SK-N-SH treated with all-trans-retinoic acid at 6 μM for 48 hours (cell line): ENCODE measurements around the gene JSRP1.

ENCODE experiments used
- ATAC-seq: fragments of 200-7000 bp; cut with Tn5 transposase; 3 replicates; pipeline ENCODE4 v1.9.1; 2020; ENCODE audit warnings: mild to moderate bottlenecking, moderate library complexity
- ARNTL ChIP-seq: fragments of 450-650 bp; formaldehyde crosslinking; IDR thresholded peaks from 2 replicates; pipeline ENCODE4 v1.5.0; 2020; ENCODE audit warnings: low read depth, mild to moderate bottlenecking, moderate library complexity, borderline replicate concordance
- BACH2 ChIP-seq: fragments of 250-450 bp; sonication (Bioruptor Pico); IDR thresholded peaks from 2 replicates; pipeline ENCODE4 v1.9.0; 2021; ENCODE audit warnings: mild to moderate bottlenecking, borderline replicate concordance
- CSDC2 ChIP-seq: fragments of 250-450 bp; sonication (Bioruptor Pico); IDR thresholded peaks from 2 replicates; pipeline ENCODE4 v1.5.0; 2020; ENCODE audit warnings: mild to moderate bottlenecking, moderate library complexity
- ESRRG ChIP-seq: fragments of 250-450 bp; sonication (Bioruptor Pico); IDR thresholded peaks from 2 replicates; pipeline ENCODE4 v1.6.1; 2021; ENCODE audit warnings: mild to moderate bottlenecking
- ISL1 ChIP-seq: fragments of 250-450 bp; sonication (Bioruptor Pico); IDR thresholded peaks from 2 replicates; pipeline ENCODE4 v2.1.2; 2022; ENCODE audit warnings: mild to moderate bottlenecking, moderate library complexity
- PPARA ChIP-seq: fragments of 250-450 bp; sonication (Bioruptor Pico); IDR thresholded peaks from 2 replicates; pipeline ENCODE4 v1.5.0; 2020; ENCODE audit warnings: mild to moderate bottlenecking, borderline replicate concordance
- RARB ChIP-seq: fragments of 250-450 bp; sonication (Bioruptor Pico); IDR thresholded peaks from 2 replicates; pipeline ENCODE4 v1.8.0; 2021; ENCODE audit warnings: mild to moderate bottlenecking, moderate library complexity
- SNAI2 ChIP-seq: fragments of 250-450 bp; sonication (Bioruptor Pico); IDR thresholded peaks from 2 replicates; pipeline ENCODE4 v1.5.0; 2020; ENCODE audit warnings: mild to moderate bottlenecking, moderate library complexity
- TCF4 ChIP-seq: fragments of 250-450 bp; sonication (Bioruptor Pico); IDR thresholded peaks from 2 replicates; pipeline ENCODE4 v1.8.0; 2021; ENCODE audit warnings: mild to moderate bottlenecking, moderate library complexity, borderline replicate concordance
- TOX ChIP-seq: fragments of 250-450 bp; sonication (Bioruptor Pico); IDR thresholded peaks from 2 replicates; pipeline ENCODE4 v1.8.0; 2021; ENCODE audit warnings: mild to moderate bottlenecking, moderate library complexity, borderline replicate concordance
- ZC3H10 ChIP-seq: fragments of 250-450 bp; sonication (Bioruptor Pico); IDR thresholded peaks from 2 replicates; pipeline ENCODE4 v1.5.1; 2021; ENCODE audit warnings: mild to moderate bottlenecking, moderate library complexity
- ZFP3 ChIP-seq: fragments of 250-450 bp; sonication (Bioruptor Pico); IDR thresholded peaks from 2 replicates; pipeline ENCODE4 v1.5.0; 2020; ENCODE audit warnings: mild to moderate bottlenecking, moderate library complexity
- ZFP30 ChIP-seq: fragments of 450-650 bp; formaldehyde crosslinking; IDR thresholded peaks from 2 replicates; pipeline ENCODE4 v1.5.0; 2022; ENCODE audit warnings: mild to moderate bottlenecking, moderate library complexity
- ZNF565 ChIP-seq: fragments of 450-650 bp; formaldehyde crosslinking; conservative IDR thresholded peaks from 2 replicates; pipeline ENCODE4 v1.5.0; 2020; ENCODE audit warnings: low read depth, mild to moderate bottlenecking, moderate library complexity
- ZNF70 ChIP-seq: fragments of 450-650 bp; formaldehyde crosslinking; IDR thresholded peaks from 2 replicates; pipeline ENCODE4 v1.5.0; 2020; ENCODE audit warnings: mild to moderate bottlenecking, moderate library complexity
- ZNF8 ChIP-seq: fragments of 450-650 bp; formaldehyde crosslinking; IDR thresholded peaks from 2 replicates; pipeline ENCODE4 v1.5.0; 2020; ENCODE audit warnings: mild to moderate bottlenecking, moderate library complexity
- TF ChIP-seq, protein P1 (sequence below): fragments of 250-450 bp; sonication (Bioruptor Pico); IDR thresholded peaks from 2 replicates; pipeline ENCODE4 v1.5.0; 2020; ENCODE audit warnings: mild to moderate bottlenecking, moderate library complexity
- TF ChIP-seq, protein P2 (sequence below): fragments of 250-450 bp; sonication (Bioruptor Pico); IDR thresholded peaks from 2 replicates; pipeline ENCODE4 v1.5.1; 2020; ENCODE audit warnings: low read depth, mild to moderate bottlenecking, moderate library complexity
- TF ChIP-seq, protein P3 (sequence below): fragments of 250-450 bp; sonication (Bioruptor Pico); IDR thresholded peaks from 2 replicates; pipeline ENCODE4 v1.5.1; 2021; ENCODE audit warnings: mild to moderate bottlenecking, moderate library complexity
- TF ChIP-seq, protein P4 (sequence below): fragments of 250-450 bp; sonication (Bioruptor Pico); IDR thresholded peaks from 2 replicates; pipeline ENCODE4 v1.8.0; 2021; ENCODE audit warnings: low read depth, mild to moderate bottlenecking, moderate library complexity, borderline replicate concordance

JSRP1 gene

DNA sequence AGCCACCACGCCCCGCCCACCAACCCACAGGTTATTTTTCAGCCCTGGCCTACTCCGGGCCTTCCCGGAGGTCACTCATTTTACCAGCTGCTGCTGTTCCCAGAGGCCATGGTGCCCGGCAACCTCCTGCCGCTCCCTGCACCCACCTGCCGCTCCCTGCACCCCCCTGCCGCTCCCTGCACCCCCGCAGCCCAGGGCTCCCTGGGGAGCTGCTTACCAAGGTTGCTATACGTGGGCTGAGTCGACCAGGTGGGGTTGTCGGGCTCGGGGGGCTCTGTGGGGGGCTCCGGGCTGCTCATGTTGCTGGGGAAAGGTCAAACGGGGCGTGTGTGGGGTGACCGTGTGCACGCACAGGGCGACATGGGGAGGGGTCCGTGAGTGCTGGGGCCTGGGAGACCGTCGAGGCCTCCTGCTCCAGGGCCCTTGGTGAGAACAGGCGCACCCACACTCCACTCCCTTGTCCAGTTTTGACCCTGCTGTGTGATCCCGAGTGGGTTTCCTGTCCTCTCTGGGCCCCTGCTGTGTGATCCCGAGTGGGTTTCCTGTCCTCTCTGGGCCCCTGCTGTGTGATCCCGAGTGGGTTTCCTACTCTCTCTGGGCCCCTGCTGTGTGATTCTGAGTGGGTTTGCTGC is 24.5 kb upstream of the JSRP1 start (continued):
- no peak for TF ChIP-seq SNAI2 (CRISPR knock-in tag)
- TF ChIP-seq CSDC2 (CRISPR knock-in tag) = no peak
- TF ChIP-seq, protein P1, sequence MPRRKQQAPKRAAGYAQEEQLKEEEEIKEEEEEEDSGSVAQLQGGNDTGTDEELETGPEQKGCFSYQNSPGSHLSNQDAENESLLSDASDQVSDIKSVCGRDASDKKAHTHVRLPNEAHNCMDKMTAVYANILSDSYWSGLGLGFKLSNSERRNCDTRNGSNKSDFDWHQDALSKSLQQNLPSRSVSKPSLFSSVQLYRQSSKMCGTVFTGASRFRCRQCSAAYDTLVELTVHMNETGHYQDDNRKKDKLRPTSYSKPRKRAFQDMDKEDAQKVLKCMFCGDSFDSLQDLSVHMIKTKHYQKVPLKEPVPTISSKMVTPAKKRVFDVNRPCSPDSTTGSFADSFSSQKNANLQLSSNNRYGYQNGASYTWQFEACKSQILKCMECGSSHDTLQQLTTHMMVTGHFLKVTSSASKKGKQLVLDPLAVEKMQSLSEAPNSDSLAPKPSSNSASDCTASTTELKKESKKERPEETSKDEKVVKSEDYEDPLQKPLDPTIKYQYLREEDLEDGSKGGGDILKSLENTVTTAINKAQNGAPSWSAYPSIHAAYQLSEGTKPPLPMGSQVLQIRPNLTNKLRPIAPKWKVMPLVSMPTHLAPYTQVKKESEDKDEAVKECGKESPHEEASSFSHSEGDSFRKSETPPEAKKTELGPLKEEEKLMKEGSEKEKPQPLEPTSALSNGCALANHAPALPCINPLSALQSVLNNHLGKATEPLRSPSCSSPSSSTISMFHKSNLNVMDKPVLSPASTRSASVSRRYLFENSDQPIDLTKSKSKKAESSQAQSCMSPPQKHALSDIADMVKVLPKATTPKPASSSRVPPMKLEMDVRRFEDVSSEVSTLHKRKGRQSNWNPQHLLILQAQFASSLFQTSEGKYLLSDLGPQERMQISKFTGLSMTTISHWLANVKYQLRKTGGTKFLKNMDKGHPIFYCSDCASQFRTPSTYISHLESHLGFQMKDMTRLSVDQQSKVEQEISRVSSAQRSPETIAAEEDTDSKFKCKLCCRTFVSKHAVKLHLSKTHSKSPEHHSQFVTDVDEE (CRISPR knock-in tag) = no peak
- no peak for TF ChIP-seq BACH2 (CRISPR knock-in tag)
- TF ChIP-seq TCF4 = no peak
- no peak for TF ChIP-seq RARB
- TF ChIP-seq, protein P2, sequence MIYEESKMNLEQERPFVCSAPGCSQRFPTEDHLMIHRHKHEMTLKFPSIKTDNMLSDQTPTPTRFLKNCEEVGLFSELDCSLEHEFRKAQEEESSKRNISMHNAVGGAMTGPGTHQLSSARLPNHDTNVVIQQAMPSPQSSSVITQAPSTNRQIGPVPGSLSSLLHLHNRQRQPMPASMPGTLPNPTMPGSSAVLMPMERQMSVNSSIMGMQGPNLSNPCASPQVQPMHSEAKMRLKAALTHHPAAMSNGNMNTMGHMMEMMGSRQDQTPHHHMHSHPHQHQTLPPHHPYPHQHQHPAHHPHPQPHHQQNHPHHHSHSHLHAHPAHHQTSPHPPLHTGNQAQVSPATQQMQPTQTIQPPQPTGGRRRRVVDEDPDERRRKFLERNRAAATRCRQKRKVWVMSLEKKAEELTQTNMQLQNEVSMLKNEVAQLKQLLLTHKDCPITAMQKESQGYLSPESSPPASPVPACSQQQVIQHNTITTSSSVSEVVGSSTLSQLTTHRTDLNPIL (CRISPR knock-in tag) = no peak
- TF ChIP-seq ESRRG (CRISPR knock-in tag) = no peak

DNA sequence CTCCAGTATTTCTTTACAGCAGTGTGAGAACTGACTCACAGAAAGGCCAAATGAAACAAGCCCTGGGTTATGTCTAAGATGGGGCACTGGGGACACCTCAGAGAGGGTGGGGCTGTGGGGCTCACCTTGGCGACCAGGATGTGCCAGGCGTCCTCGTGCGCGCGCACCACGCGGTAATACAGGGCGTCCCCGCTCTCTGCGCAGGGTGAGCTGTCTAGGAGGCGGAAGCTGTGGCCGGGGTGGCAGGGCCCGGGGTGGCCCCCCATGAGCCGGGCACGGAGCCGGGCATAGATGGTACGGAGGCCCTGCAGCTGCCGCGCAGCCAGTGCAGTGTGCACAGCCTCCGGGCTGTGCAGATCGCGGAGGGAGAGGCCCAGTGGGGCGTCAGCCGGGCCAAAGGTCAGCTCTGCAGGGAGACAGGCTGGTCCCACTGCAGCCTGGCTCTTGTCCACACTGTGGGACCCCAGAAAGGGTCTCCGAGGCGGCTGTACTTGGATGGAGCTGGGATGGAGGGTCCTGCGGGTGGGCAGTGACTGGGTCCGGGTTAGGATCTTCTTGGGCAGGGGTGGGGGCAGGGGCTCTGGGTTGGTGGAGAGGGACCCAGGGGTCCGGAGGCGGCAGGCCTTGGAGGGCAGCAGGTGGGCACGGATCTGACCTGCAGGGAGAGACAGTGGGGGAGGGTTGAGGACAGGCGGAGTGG is 22.4 kb upstream of the JSRP1 start:
- no peak for ATAC-seq
- no peak for TF ChIP-seq PPARA (CRISPR knock-in tag)
- TF ChIP-seq, protein P3, sequence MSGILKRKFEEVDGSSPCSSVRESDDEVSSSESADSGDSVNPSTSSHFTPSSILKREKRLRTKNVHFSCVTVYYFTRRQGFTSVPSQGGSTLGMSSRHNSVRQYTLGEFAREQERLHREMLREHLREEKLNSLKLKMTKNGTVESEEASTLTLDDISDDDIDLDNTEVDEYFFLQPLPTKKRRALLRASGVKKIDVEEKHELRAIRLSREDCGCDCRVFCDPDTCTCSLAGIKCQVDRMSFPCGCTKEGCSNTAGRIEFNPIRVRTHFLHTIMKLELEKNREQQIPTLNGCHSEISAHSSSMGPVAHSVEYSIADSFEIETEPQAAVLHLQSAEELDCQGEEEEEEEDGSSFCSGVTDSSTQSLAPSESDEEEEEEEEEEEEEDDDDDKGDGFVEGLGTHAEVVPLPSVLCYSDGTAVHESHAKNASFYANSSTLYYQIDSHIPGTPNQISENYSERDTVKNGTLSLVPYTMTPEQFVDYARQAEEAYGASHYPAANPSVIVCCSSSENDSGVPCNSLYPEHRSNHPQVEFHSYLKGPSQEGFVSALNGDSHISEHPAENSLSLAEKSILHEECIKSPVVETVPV (CRISPR knock-in tag) = no peak
- TF ChIP-seq ZNF8 (CRISPR knock-in tag) = no peak
- no peak for TF ChIP-seq TCF4
- TF ChIP-seq, protein P1 (CRISPR knock-in tag) = no peak
- TF ChIP-seq ARNTL (CRISPR knock-in tag) = no peak

DNA sequence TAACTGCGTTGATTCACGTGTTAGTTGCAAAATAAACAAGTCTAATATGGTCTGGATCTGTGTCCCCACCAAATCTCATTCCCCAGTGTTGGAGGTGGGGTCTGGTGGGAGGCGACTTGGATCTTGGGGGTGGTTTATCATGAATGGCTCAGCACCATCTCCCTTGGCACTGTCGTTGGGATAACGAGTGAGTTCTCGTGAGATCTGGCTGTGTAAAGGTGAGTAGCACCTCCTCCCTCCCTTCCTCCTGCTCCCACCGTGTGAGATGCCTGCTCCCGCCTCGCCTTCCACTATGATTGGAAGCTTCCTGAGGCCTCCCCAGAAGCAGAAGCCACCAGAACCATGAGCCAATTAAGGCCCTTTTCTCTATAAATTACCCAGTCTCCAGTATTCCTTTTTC is 20.9 kb upstream of the JSRP1 start:
- no peak for ATAC-seq
- TF ChIP-seq, protein P4, sequence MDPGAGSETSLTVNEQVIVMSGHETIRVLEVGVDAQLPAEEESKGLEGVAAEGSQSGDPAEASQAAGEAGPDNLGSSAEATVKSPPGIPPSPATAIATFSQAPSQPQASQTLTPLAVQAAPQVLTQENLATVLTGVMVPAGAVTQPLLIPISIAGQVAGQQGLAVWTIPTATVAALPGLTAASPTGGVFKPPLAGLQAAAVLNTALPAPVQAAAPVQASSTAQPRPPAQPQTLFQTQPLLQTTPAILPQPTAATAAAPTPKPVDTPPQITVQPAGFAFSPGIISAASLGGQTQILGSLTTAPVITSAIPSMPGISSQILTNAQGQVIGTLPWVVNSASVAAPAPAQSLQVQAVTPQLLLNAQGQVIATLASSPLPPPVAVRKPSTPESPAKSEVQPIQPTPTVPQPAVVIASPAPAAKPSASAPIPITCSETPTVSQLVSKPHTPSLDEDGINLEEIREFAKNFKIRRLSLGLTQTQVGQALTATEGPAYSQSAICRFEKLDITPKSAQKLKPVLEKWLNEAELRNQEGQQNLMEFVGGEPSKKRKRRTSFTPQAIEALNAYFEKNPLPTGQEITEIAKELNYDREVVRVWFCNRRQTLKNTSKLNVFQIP (CRISPR knock-in tag) = no peak

DNA sequence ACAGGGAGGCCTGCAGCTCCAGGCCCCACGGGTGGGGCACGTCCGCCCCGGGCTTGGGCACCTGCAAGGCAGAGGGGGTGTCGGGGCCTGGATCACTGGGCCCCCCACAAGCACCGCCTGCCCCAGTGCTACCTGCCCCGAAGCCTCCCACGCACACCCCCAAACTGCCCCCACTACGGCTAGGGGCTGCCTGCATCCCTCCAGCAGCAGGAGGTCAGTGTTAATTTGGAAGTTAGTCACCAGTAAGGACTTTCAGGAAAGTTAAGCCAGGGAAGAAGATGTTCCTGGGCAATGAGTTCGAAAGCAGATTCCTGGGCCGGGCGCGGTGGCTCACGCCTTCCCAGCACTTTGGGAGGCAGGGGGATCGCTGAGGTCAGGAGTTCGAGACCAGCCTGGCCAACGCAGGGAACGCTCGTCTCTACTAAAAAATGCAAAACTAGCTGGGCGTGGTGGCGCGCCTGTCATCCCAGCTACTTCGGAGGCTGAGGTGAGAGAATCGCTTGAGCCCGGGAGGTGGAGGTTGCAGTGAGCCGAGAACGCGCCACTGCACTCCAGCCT is 20.3 kb upstream of the JSRP1 start:
- ATAC-seq = no peak
- TF ChIP-seq BACH2 (CRISPR knock-in tag) (no peak), ZNF70 (CRISPR knock-in tag) (no peak), ISL1 (no peak), RARB (no peak), ZFP30 (CRISPR knock-in tag) (no peak), CSDC2 (CRISPR knock-in tag) (no peak), ESRRG (CRISPR knock-in tag) (no peak), ZNF565 (CRISPR knock-in tag) (no peak), TOX (CRISPR knock-in tag) (no peak), ZFP3 (CRISPR knock-in tag) (no peak), ZC3H10 (CRISPR knock-in tag) (no peak)
